ENCODE data around the gene LAMA2.

DNA sequence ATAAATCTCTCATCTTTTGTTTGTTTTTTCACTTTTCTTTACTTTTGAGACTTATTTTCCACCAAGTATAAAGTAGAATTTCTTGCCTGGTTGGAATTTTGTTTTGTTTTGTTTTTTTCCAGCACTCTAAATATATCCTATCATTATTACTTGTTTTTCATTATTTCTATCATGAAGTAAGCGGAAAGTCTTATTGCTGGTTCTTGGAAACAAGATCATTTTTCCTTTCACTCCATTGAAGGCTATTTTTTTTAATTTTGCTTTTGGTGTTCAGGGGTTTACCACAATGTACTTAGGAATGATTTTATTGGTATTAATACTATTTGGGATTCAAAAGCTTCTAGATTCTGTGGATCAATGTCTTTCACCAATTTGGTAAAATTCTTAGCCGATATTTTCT lies 190.1 kb downstream of the LAMA2 start:
- TF ChIP-seq, protein P1, sequence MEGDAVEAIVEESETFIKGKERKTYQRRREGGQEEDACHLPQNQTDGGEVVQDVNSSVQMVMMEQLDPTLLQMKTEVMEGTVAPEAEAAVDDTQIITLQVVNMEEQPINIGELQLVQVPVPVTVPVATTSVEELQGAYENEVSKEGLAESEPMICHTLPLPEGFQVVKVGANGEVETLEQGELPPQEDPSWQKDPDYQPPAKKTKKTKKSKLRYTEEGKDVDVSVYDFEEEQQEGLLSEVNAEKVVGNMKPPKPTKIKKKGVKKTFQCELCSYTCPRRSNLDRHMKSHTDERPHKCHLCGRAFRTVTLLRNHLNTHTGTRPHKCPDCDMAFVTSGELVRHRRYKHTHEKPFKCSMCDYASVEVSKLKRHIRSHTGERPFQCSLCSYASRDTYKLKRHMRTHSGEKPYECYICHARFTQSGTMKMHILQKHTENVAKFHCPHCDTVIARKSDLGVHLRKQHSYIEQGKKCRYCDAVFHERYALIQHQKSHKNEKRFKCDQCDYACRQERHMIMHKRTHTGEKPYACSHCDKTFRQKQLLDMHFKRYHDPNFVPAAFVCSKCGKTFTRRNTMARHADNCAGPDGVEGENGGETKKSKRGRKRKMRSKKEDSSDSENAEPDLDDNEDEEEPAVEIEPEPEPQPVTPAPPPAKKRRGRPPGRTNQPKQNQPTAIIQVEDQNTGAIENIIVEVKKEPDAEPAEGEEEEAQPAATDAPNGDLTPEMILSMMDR (IDR thresholded peaks at IDR 0.05; ENCODE audit: insufficient read depth, low read depth, low read length), result no peak
- TF ChIP-seq EZH2 (IDR thresholded peaks at IDR 0.05; ENCODE audit: insufficient read depth, low read length), result no peak
